ENCODE data around the gene LSM4. TPM values are rescaled to one million over a fixed set of nuclear protein-coding genes. Genes with fewer than 3 reads are reported as not detected.

LSM4 gene
- total and polyA plus RNA-seq, 2 of the 13 experiments (the other 11 are each of a cell fraction or from before 2014, with no cell fraction given): 65.8 to 166 TPM

- TF ChIP-seq ZNF232 (CRISPR knock-in tag; IDR thresholded peaks at IDR 0.05; ENCODE audit: borderline replicate concordance): no peak
- no peak for TF ChIP-seq ZFAT (CRISPR knock-in tag; conservative IDR thresholded peaks at IDR 0.05)
- TF ChIP-seq ARID3A (IDR thresholded peaks at IDR 0.05; ENCODE audit: low read depth, low read length): no peak
- TF ChIP-seq ZNF7 (CRISPR knock-in tag; IDR thresholded peaks at IDR 0.05): no peak
- TF ChIP-seq SNAPC4 (CRISPR knock-in tag; IDR thresholded peaks at IDR 0.05): peak; percentile 30; the same call in 1 of the 2 replicates
- TF ChIP-seq ZBTB4 (CRISPR knock-in tag; IDR thresholded peaks at IDR 0.05; ENCODE audit: borderline replicate concordance): no peak
- TF ChIP-seq ZNF253 (CRISPR knock-in tag; IDR thresholded peaks at IDR 0.05; ENCODE audit: borderline replicate concordance): no peak
- TF ChIP-seq ZNF691 (CRISPR knock-in tag; IDR thresholded peaks at IDR 0.05; ENCODE audit: borderline replicate concordance, low read depth): no peak
- TF ChIP-seq ZNF646 (CRISPR knock-in tag; IDR thresholded peaks at IDR 0.05): no peak
Measured at GRCh38 chr19:18322318-18322758, 538 bp downstream of the LSM4 start (continued).
